Measurements from ENCODE around the gene CNTN5.

The CNTN5 gene

DNA sequence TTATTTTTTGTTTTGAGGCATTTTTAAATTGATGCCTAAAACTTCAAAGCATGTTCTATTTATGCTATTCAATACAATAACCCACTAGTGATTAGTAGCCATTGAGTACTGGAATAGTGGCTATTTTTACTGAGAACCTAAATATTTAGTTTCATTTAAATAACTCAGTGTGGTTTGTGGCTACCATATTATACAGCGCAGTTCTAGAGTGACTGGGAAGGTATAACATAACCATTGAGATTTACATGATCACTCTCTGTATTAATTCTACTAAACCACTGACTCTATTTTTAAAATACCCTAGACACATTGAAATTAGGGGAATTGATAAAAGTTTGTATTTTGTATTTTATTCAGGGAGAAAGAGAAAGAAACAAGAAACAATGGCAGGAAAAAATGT is 441.2 kb downstream of the CNTN5 start:
- Histone ChIP-seq H3K4me3 (no peak overlapping the region), H3K9me3 (ENCODE audit: low read depth, low read length) (no peaks in the 10 kb centered on the region), H3K9ac (ENCODE audit: insufficient read length) (no peak overlapping the region), H3K36me3 (ENCODE audit: insufficient read depth, low read length) (no peaks in the 10 kb centered on the region), H3K27ac (no peak overlapping the region)
- TF ChIP-seq FOXP2 (optimal IDR thresholded peaks at IDR 0.05; ENCODE audit: control extremely low read depth, extremely low read length, insufficient read depth), result no peak
- no peak for DNase-seq (ENCODE audit: low read depth, low spot score)

DNA sequence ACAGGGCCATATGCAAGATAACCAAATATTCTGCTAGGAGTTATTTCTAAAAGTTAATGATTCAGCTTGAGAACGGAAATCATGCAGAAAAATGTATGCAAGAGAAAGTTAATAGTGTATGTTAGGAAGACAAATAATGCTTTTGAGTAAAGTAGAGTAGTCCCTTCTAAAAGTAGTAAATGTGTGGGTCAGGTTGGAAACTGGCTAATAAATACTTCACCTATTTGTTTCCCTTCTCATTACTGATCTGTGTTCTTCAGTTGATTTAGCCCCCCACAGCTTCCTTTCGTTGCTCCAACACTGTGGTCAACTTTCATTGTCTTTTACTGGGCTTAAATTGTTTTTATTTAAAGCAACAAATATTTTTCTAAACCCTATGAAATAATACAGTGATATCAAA is 444.2 kb downstream of the CNTN5 start:
- H3K9me3 ChIP-seq (ENCODE audit: low read depth, low read length), result no peaks in the 10 kb centered on the region
- no peak for TF ChIP-seq FOXP2 (optimal IDR thresholded peaks at IDR 0.05; ENCODE audit: control extremely low read depth, extremely low read length, insufficient read depth)
- no peak for TF ChIP-seq EZH2 (IDR thresholded peaks at IDR 0.05)
- TF ChIP-seq POLR2AphosphoS5 (IDR thresholded peaks at IDR 0.05; ENCODE audit: borderline replicate concordance, low read depth, low read length), result no peak

DNA sequence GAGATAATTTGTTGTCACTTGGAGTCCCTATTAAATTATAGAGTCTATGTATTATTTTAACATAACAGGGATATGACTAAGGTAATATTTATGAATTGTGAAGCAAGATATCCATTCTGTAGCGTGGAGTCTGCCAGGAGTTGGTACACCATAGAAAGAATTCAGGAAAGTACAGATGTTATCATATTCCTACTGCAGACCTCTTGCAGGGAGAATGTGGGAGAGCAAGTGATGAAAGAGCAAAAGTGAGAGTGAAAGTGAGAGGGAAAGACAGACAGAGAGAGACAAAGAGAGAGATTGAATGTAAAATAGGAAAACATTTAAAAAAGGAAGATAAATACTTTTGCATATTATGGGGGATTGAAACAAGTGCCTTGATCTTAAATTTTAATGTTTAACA is 468.8 kb downstream of the CNTN5 start:
- no peak for TF ChIP-seq EZH2 (IDR thresholded peaks at IDR 0.05)
- no peak for TF ChIP-seq POLR2AphosphoS5 (IDR thresholded peaks at IDR 0.05; ENCODE audit: borderline replicate concordance, low read depth, low read length)
- TF ChIP-seq FOXP2 (optimal IDR thresholded peaks at IDR 0.05; ENCODE audit: control extremely low read depth, extremely low read length, insufficient read depth), result no peak
- no peak overlapping the region for H3K27ac ChIP-seq
- no peak overlapping the region for H3K9ac ChIP-seq (ENCODE audit: insufficient read length)
- H3K9me3 ChIP-seq (ENCODE audit: low read depth, low read length), result no peaks in the 10 kb centered on the region
- H3K36me3 ChIP-seq (ENCODE audit: insufficient read depth, low read length), result no peaks in the 10 kb centered on the region
- H3K4me3 ChIP-seq, result no peak overlapping the region
- no peak for DNase-seq (ENCODE audit: low read depth, low spot score)

More for the DNA sequence above, 444.2 kb downstream of the CNTN5 start:
- Histone ChIP-seq H3K9ac (ENCODE audit: insufficient read length) (no peak overlapping the region), H3K36me3 (ENCODE audit: insufficient read depth, low read length) (no peaks in the 10 kb centered on the region), H3K4me3 (no peak overlapping the region), H3K27ac (no peak overlapping the region)
- DNase-seq (ENCODE audit: low read depth, low spot score), result no peak

DNA sequence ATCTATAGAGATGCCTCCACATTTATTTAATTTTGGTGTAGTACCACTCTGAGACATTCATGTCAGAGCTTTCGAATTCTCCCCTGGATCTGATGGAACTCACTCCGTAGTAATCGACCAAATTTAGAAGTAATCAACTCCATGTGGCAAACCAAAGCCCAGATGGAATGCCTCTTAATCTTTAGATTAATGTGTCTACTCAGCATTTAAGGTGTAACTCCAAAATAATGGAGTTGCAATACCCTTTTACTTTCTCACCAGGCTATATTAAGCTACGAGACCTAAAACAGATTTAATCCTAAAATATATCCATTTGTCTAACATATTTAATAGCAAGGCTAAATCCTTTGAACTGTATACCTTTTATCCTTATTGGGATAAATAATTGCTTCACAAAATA is 473.3 kb downstream of the CNTN5 start:
- no peak for DNase-seq (ENCODE audit: low read depth, low spot score)
- H3K9me3 ChIP-seq (ENCODE audit: low read depth, low read length), result no peaks in the 10 kb centered on the region

GRCh38 chr11:99501655-99502054 is 480.9 kb downstream of the CNTN5 start:
- H3K4me3 ChIP-seq, result no peak overlapping the region
- H3K27ac ChIP-seq, result no peak overlapping the region
- no peaks in the 10 kb centered on the region for H3K36me3 ChIP-seq (ENCODE audit: insufficient read depth, low read length)
- DNase-seq (ENCODE audit: low read depth, low spot score), result no peak
- no peak for TF ChIP-seq FOXP2 (optimal IDR thresholded peaks at IDR 0.05; ENCODE audit: control extremely low read depth, extremely low read length, insufficient read depth)
- TF ChIP-seq POLR2AphosphoS5 (IDR thresholded peaks at IDR 0.05; ENCODE audit: borderline replicate concordance, low read depth, low read length), result no peak
- no peak for TF ChIP-seq EZH2 (IDR thresholded peaks at IDR 0.05)
- H3K9ac ChIP-seq (ENCODE audit: insufficient read length), result no peak overlapping the region
- no peaks in the 10 kb centered on the region for H3K9me3 ChIP-seq (ENCODE audit: low read depth, low read length)

More for the DNA sequence above, 473.3 kb downstream of the CNTN5 start:
- no peak for TF ChIP-seq POLR2AphosphoS5 (IDR thresholded peaks at IDR 0.05; ENCODE audit: borderline replicate concordance, low read depth, low read length)
- TF ChIP-seq FOXP2 (optimal IDR thresholded peaks at IDR 0.05; ENCODE audit: control extremely low read depth, extremely low read length, insufficient read depth), result no peak
- TF ChIP-seq EZH2 (IDR thresholded peaks at IDR 0.05), result no peak
- Histone ChIP-seq H3K4me3 (no peak overlapping the region), H3K9ac (ENCODE audit: insufficient read length) (no peak overlapping the region), H3K36me3 (ENCODE audit: insufficient read depth, low read length) (no peaks in the 10 kb centered on the region), H3K27ac (no peak overlapping the region)

GRCh38 chr11:99505316-99505715 is 484.6 kb downstream of the CNTN5 start:
- Histone ChIP-seq H3K9me3 (ENCODE audit: low read depth, low read length) (no peaks in the 10 kb centered on the region), H3K27ac (no peak overlapping the region), H3K9ac (ENCODE audit: insufficient read length) (no peak overlapping the region), H3K4me3 (no peak overlapping the region), H3K36me3 (ENCODE audit: insufficient read depth, low read length) (no peaks in the 10 kb centered on the region)
- DNase-seq (ENCODE audit: low read depth, low spot score), result no peak
- TF ChIP-seq POLR2AphosphoS5 (IDR thresholded peaks at IDR 0.05; ENCODE audit: borderline replicate concordance, low read depth, low read length) (no peak), FOXP2 (optimal IDR thresholded peaks at IDR 0.05; ENCODE audit: control extremely low read depth, extremely low read length, insufficient read depth) (no peak), EZH2 (IDR thresholded peaks at IDR 0.05) (no peak)

DNA sequence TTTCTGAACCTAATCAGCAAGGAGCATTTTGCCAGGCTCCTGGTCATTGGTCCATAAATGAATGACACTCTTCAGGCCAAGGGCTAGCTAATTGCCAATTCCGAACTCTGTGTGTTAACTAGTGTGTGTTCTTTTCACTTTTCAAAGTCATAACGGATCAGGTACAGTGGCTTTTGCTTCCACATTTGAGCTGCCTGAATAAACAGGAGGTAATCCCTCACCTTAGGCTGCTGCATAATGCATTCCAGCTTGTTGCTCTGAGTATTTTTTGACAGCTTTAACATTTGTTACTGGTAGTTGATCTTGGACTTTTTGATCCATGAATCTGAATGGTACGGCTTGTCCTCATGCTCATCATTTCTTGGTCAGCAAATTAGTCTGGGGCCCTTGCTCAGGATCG is 485.1 kb downstream of the CNTN5 start:
- Histone ChIP-seq H3K9ac (ENCODE audit: insufficient read length) (no peak overlapping the region), H3K36me3 (ENCODE audit: insufficient read depth, low read length) (no peaks in the 10 kb centered on the region), H3K9me3 (ENCODE audit: low read depth, low read length) (no peaks in the 10 kb centered on the region), H3K27ac (no peak overlapping the region), H3K4me3 (no peak overlapping the region)
- TF ChIP-seq FOXP2 (optimal IDR thresholded peaks at IDR 0.05; ENCODE audit: control extremely low read depth, extremely low read length, insufficient read depth) (no peak), EZH2 (IDR thresholded peaks at IDR 0.05) (no peak), POLR2AphosphoS5 (IDR thresholded peaks at IDR 0.05; ENCODE audit: borderline replicate concordance, low read depth, low read length) (no peak)
- no peak for DNase-seq (ENCODE audit: low read depth, low spot score)

DNA sequence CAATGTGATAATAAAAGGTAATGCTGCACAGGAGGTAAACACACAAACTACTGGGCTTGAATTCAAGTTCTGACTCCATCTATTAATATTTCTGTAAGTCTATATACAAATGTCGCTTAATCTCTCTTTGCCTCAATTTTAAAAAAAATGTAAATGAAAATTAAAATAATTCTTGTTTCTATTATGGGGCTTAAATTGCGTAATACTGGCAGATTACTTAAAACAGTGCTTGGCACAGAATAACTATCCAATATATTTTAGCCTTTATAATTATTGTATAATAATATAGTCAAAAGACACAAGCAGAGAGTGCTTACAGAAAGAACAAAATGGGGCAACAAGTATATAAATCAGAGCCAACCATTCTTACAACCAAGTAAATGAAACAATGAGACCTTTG is 489.1 kb downstream of the CNTN5 start:
- no peak overlapping the region for H3K9ac ChIP-seq (ENCODE audit: insufficient read length)
- no peak for TF ChIP-seq POLR2AphosphoS5 (IDR thresholded peaks at IDR 0.05; ENCODE audit: borderline replicate concordance, low read depth, low read length)
- TF ChIP-seq EZH2 (IDR thresholded peaks at IDR 0.05), result no peak
- no peak for TF ChIP-seq FOXP2 (optimal IDR thresholded peaks at IDR 0.05; ENCODE audit: control extremely low read depth, extremely low read length, insufficient read depth)

DNA sequence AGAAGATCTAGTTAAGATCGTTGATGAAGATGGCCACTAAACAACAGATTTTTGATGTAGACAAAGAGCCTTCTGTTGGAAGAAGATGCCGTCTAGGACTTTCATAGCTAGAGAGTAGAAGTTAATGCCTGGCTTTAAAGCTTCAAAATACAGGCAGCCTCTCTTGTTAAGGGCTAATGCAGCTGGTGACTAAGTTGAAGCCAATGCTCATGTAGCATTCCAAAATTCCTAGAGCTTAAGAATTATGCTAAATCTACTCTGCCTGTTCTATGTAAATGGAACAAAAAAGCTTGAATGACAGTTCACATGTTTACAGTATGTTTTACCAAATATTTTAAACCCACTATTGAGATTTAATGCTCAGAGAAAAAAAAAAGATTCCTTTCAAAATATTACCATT is 492.6 kb downstream of the CNTN5 start:
- TF ChIP-seq POLR2AphosphoS5 (IDR thresholded peaks at IDR 0.05; ENCODE audit: borderline replicate concordance, low read depth, low read length) (no peak), EZH2 (IDR thresholded peaks at IDR 0.05) (no peak), FOXP2 (optimal IDR thresholded peaks at IDR 0.05; ENCODE audit: control extremely low read depth, extremely low read length, insufficient read depth) (no peak)
- H3K9ac ChIP-seq (ENCODE audit: insufficient read length), result no peak overlapping the region
- H3K4me3 ChIP-seq, result no peak overlapping the region
- H3K27ac ChIP-seq, result no peak overlapping the region
- H3K9me3 ChIP-seq (ENCODE audit: low read depth, low read length), result no peaks in the 10 kb centered on the region
- no peaks in the 10 kb centered on the region for H3K36me3 ChIP-seq (ENCODE audit: insufficient read depth, low read length)
- DNase-seq (ENCODE audit: low read depth, low spot score), result no peak

More for the DNA sequence above, 489.1 kb downstream of the CNTN5 start:
- DNase-seq (ENCODE audit: low read depth, low spot score), result no peak
- no peak overlapping the region for H3K27ac ChIP-seq
- no peak overlapping the region for H3K4me3 ChIP-seq
- no peaks in the 10 kb centered on the region for H3K9me3 ChIP-seq (ENCODE audit: low read depth, low read length)
- H3K36me3 ChIP-seq (ENCODE audit: insufficient read depth, low read length), result no peaks in the 10 kb centered on the region
